T-helper 1 cell treated with Interleukin-12 subunit alpha and Interleukin-12 subunit beta and Interleukin-4 antibody, amounts not matched to agents 30 μg/mL and 1 μg/mL, for 36 hours (primary cell): ENCODE data around the gene SWI5.
"Not testable (repeated sequence)": the region's sequence is repeated elsewhere in the genome, so short reads cannot be mapped to it uniquely, and the experiment has no call there.

Experiments used
- H3K27ac Mint-ChIP-seq: one replicate; pipeline ENCODE4 v1.8.0; 2021; ENCODE audit warnings: mild to moderate bottlenecking, mixed read lengths
- H3K27me3 Mint-ChIP-seq: one replicate; pipeline ENCODE4 v1.8.0; 2021; ENCODE audit warnings: low read depth, mixed read lengths
- H3K36me3 Mint-ChIP-seq: one replicate; pipeline ENCODE4 v1.8.0; 2021; ENCODE audit warnings: low read depth, mixed read lengths
- H3K4me1 Mint-ChIP-seq: one replicate; pipeline ENCODE4 v1.8.0; 2021; ENCODE audit warnings: low read depth, mixed read lengths
- H3K4me3 Mint-ChIP-seq: one replicate; pipeline ENCODE4 v1.8.0; 2021; ENCODE audit warnings: mild to moderate bottlenecking, moderate library complexity, mixed read lengths
- H3K9me3 Mint-ChIP-seq: one replicate; pipeline ENCODE4 v1.8.0; 2021; ENCODE audit warnings: mixed read lengths

SWI5 gene

GRCh38 chr9:128276008-128276573, at the start of gene SWI5:
TSS of gene SWI5 (plus strand) at chr9:128276276.
- H3K9me3 Mint-ChIP-seq: no peaks in the 10 kb centered on the region
- no peaks in the 10 kb centered on the region for H3K27me3 Mint-ChIP-seq
- peak within 1 kb of the TSS; percentile 92 for H3K4me3 Mint-ChIP-seq
- H3K4me1 Mint-ChIP-seq: peaks cover 41% of the 10 kb centered on the region
- peak within 1 kb of the TSS; percentile 96 for H3K27ac Mint-ChIP-seq
- peaks cover 14% of the 10 kb centered on the region for H3K36me3 Mint-ChIP-seq

DNA sequence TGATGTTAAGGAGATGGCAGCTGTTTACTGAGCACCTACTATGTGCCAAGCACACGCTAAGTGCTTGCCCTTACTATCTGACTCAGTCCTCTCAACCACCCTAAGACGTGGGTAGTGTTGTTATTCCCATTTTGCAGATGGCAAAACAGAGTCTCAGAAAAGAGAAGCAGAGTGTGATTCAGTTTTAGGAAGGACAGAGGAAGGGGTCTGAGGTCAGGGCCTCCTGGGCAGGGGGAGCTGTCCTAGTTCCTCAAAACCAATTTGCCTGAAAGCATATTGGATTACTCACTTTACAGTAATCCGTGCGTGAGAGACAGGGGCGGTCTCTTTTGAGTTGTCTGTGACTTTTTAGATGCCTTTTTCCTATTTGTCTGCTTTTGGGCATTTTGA, 49.7 kb upstream of the SWI5 start:
- H3K36me3 Mint-ChIP-seq: no peaks in the 10 kb centered on the region

DNA sequence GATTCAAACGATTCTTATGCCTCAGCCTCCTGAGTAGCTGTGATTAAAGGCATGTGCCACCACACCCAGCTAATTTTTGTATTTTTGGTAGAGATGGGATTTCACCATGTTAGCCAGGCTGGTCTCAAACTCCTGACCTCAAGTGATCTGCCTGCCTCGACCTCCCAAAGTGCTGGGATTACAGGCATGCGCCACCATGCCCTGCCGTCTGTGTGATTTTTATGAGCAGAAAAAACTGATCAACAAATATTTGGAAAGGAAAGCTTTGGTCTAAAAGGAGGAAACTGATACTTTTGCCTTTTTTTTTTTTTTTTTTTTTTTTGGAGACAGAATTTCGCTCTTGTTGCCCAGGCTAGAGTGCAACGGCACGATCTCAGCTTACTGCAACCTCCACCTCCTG, 45.2 kb upstream of the SWI5 start:
- not testable (repeated sequence) for H3K9me3 Mint-ChIP-seq, H3K4me1 Mint-ChIP-seq, H3K36me3 Mint-ChIP-seq

More for the DNA sequence above, 49.7 kb upstream of the SWI5 start:
- Mint-ChIP-seq H3K9me3 (no peaks in the 10 kb centered on the region), H3K27me3 (peaks cover 5% of the 10 kb centered on the region), H3K4me1 (no peaks in the 10 kb centered on the region), H3K27ac (no peak overlapping the region), H3K4me3 (no peak overlapping the region)

GRCh38 chr9:128231638-128232527, 44.2 kb upstream of the SWI5 start:
- Mint-ChIP-seq H3K27ac (no peak overlapping the region), H3K27me3 (peaks cover 4% of the 10 kb centered on the region), H3K9me3 (no peaks in the 10 kb centered on the region), H3K4me3 (no peak overlapping the region), H3K36me3 (no peaks in the 10 kb centered on the region), H3K4me1 (no peaks in the 10 kb centered on the region)

More for the DNA sequence above, 45.2 kb upstream of the SWI5 start:
- H3K4me3 Mint-ChIP-seq, H3K27ac Mint-ChIP-seq, H3K27me3 Mint-ChIP-seq: not testable (repeated sequence)

DNA sequence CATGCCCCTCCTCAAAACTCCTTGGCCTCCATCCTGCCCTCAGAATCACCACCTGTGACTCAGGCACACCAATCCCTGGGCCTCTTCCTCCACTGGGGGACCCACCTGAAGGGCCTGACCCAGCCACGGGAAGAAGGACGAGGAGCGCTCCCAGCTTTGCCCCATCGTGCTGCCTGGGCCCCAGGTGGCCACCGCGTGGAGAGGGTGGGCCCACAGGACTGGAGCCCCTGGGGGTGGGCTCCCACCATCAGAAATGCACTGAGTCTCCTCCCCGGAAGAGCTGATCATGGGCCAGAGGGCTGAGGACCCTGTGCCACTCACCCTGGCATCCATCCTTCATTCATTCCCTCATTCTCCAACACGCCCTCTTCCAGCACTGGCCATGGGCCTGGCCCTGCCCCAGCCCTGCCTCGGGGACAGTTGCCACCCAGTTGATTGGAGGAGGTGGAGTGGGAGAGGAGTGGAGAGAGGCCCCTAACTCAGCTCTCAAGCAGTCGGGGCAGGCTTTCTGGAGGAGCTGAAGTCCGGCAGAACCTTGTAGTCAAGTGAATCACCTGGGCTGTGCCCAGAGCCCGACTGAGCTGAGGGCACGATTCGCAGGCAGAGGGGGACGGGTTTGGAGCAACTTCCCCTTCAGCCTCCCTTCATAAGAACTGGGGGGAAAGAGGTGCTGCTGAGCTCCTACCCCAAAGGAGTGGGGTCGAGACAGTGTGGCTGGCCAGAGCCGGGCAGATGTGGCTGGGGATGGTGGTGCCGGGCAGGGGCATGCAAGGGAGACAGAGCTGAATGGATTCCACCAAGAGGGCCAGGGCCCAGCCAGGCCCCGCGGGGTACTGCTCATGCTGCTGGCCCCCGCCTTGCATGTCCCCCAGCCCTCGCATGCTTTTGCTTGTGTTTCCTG, 43.3 kb upstream of the SWI5 start:
- Mint-ChIP-seq H3K4me3 (no peak overlapping the region), H3K9me3 (no peaks in the 10 kb centered on the region)

DNA sequence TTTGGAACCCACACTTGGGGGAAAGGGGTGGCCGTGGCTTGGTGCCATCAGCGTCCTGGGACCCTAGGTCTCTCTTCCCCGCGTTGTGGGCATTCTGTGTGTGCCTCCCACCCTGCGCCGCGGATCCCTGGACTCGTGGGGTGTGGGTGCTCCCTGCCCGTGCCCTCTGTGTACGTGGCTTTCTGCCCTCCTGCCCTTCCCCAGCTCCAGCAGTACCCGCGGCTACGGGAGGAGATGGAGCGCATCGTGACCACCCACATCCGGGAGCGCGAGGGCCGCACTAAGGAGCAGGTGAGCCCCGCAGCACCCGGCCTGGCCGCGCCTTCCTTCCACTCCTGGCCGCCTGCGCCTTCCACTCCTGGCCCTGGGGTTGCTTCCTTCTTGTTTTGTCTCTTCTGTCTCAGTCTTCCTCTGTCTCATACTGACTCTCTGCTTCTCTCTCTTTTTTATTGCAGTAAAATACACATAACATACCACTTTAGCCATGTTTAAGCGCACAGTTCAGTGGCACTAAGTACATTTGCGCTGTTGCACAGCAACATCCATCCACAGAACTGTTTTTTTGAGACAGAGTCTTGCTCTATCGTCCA, 42.2 kb upstream of the SWI5 start:
- Mint-ChIP-seq H3K27me3 (peaks cover 4% of the 10 kb centered on the region), H3K27ac (no peak overlapping the region), H3K9me3 (no peaks in the 10 kb centered on the region), H3K36me3 (no peaks in the 10 kb centered on the region), H3K4me1 (no peaks in the 10 kb centered on the region), H3K4me3 (no peak overlapping the region)

More for the DNA sequence above, 43.3 kb upstream of the SWI5 start:
- Mint-ChIP-seq H3K4me1 (no peaks in the 10 kb centered on the region), H3K27me3 (peaks cover 4% of the 10 kb centered on the region), H3K36me3 (no peaks in the 10 kb centered on the region), H3K27ac (no peak overlapping the region)

DNA sequence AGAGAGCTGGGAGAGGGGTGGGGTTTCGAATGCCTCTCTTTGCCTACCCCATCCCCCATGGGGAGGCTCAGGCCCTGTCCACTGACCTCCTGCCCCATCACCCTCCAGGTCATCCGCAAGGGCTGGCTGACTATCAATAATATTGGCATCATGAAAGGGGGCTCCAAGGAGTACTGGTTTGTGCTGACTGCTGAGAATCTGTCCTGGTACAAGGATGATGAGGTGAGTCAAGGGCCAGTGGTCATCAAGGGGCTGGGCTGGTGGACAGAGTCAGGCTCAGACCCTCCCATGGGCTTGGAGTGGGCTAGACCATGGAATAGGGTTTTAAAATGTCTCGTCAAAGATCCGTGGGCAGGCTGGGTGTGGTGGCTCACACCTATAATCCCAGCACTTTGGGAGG, 34.0 kb upstream of the SWI5 start:
- H3K9me3 Mint-ChIP-seq: no peaks in the 10 kb centered on the region
- H3K27ac Mint-ChIP-seq: no peak overlapping the region
- H3K27me3 Mint-ChIP-seq: peaks cover 20% of the 10 kb centered on the region
- H3K36me3 Mint-ChIP-seq: no peaks in the 10 kb centered on the region
- peaks cover 3% of the 10 kb centered on the region for H3K4me1 Mint-ChIP-seq
- no peak overlapping the region for H3K4me3 Mint-ChIP-seq

DNA sequence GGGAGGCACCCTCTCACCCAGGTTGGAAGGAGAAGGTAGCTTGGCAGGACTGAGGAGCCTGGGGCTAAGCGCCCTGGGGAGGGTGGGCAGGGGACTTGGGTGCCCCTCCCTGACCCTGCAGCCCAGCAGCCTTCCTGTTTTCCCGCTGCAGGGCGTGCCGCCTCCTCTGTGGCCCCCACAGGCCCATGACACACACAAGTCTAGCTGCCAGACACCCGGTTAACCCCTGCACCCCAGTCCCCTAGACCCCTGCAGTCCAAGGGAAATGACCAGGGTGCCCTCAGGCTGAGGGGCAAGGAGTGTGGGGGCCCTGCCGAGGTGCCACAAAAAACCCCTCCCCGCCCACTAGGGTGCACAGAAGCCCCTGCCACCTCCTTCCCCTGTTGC, 33.3 kb upstream of the SWI5 start:
- Mint-ChIP-seq H3K36me3 (no peaks in the 10 kb centered on the region), H3K27me3 (peaks cover 20% of the 10 kb centered on the region), H3K27ac (no peak overlapping the region)

GRCh38 chr9:128243215-128244018, 32.7 kb upstream of the SWI5 start:
- Mint-ChIP-seq H3K27me3 (peaks cover 22% of the 10 kb centered on the region), H3K4me1 (peaks cover 3% of the 10 kb centered on the region), H3K36me3 (no peaks in the 10 kb centered on the region), H3K4me3 (no peak overlapping the region), H3K9me3 (no peaks in the 10 kb centered on the region), H3K27ac (no peak overlapping the region)

More for the DNA sequence above, 33.3 kb upstream of the SWI5 start:
- Mint-ChIP-seq H3K9me3 (no peaks in the 10 kb centered on the region), H3K4me1 (peaks cover 3% of the 10 kb centered on the region), H3K4me3 (no peak overlapping the region)

DNA sequence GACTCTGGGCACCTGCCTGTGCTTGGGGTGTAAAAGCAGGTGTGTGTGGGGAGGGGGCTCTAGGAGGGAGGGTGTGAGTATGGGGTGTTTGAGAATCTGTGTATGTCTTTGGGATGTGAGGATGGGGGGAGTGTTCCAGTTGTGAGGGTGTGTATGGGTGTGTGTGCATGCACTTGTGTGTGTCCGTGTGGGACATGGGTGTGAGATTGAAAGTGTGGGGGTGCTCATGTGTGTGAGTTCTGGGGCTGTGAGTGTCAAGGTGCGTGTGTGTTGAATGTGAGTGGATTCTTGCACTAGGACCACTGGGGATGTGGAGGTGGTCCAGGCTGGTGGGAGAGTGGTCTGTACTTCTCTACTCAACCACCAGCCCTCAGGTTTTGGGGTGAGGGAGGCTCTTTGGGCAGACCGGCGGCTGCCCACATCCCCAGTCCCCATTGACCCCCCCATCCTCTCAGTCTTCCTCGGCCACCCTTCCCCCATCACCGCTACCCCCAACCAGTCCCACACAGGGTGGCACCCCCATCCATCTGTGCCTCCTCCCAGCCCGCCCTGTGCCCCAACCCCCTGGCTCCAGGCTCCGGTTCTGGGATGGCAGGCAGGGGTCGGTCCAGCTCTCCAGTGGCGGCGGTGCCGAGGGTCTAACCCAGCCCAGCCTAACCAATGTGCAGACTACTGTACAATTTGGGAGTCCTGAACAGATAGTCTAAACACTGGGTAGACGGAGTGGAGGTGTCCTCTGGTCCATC, 31.8 kb upstream of the SWI5 start:
- Mint-ChIP-seq H3K4me3 (no peak overlapping the region), H3K4me1 (peaks cover 3% of the 10 kb centered on the region), H3K36me3 (no peaks in the 10 kb centered on the region), H3K27me3 (peaks cover 29% of the 10 kb centered on the region), H3K9me3 (no peaks in the 10 kb centered on the region), H3K27ac (no peak overlapping the region)

- Mint-ChIP-seq H3K4me3 (no peak overlapping the region), H3K27ac (no peak overlapping the region), H3K4me1 (peaks cover 7% of the 10 kb centered on the region), H3K27me3 (peaks cover 33% of the 10 kb centered on the region), H3K36me3 (no peaks in the 10 kb centered on the region), H3K9me3 (no peaks in the 10 kb centered on the region)
Observed at GRCh38 chr9:128244837-128245231, 31.2 kb upstream of the SWI5 start.

DNA sequence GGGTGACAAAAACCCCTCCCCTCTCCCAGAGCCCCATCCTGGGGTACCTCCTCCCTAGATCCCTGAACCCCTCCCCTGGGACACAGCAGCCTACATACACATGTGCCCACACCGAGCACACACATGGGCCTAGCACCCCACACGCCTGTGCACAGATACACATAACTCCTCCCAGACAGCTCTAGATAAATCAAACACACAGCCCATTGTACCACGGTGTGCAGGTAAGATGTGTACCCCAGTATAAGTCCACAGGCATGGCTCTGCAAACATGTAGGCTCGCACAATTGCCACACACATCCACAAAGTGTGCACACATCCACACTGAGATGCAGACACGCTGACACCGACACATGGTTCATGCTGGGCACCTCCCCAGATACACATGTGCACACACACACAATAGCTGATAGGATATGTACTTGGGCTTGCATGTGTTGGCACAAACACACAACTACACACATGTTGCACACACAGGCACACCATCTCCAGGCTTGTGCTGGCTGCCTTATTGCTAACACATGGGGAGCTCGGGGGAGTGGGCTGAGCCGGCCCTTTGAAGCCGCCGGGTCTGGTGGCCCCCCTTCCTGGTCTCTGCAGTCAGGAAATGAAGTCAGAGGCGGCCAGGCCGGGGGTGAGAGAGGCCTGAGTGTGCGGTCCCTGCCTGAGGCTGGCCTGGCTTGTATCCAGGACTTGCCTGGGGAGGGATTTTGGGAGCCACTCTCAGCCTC, 30.5 kb upstream of the SWI5 start:
- peaks cover 33% of the 10 kb centered on the region for H3K27me3 Mint-ChIP-seq
- no peak overlapping the region for H3K27ac Mint-ChIP-seq

DNA sequence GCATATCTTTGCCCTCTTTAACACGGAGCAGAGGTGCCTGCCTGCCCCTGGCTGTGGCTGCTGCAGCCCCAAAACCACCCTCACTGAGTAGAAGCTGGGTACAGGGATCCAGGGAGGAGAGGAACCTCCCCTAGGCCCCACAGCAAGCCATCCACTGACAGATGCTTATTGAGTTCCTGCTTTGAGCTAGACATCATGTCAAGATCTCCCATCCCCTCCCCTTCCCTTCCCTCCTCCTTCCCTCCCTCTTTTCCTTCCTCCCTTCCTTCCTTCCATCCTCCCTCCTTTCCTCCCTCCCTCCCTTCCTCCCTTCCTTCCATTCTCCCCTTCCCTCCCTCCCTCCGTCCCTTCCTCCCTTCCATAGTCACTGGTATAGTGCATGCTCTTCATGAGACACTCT, 29.6 kb upstream of the SWI5 start:
- peaks cover 38% of the 10 kb centered on the region for H3K27me3 Mint-ChIP-seq
- H3K27ac Mint-ChIP-seq: no peak overlapping the region
- H3K4me1 Mint-ChIP-seq: peaks cover 12% of the 10 kb centered on the region
- H3K9me3 Mint-ChIP-seq: no peaks in the 10 kb centered on the region
- no peaks in the 10 kb centered on the region for H3K36me3 Mint-ChIP-seq
- H3K4me3 Mint-ChIP-seq: no peak overlapping the region

More for the DNA sequence above, 30.5 kb upstream of the SWI5 start:
- Mint-ChIP-seq H3K4me1 (peaks cover 9% of the 10 kb centered on the region), H3K4me3 (no peak overlapping the region), H3K9me3 (no peaks in the 10 kb centered on the region), H3K36me3 (no peaks in the 10 kb centered on the region)
